ENCODE data around the gene TNFSF13B.

- TF ChIP-seq CTCF (conservative IDR thresholded peaks at IDR 0.05; ENCODE audit: low read length) (no peak), EZH2phosphoT487 (IDR thresholded peaks at IDR 0.05; ENCODE audit: borderline replicate concordance, low read depth, low read length) (no peak)
These were observed 12.3 kb upstream of the TNFSF13B start for GRCh38 chr13:108257248-108257647.

Measured in OCI-LY7 (cell line).